Measurements from ENCODE around the gene PJA1.

Gene PJA1

GRCh38 chrX:69165087-69165651 is at the start of gene PJA1:
TSS of gene PJA1 (minus strand) at chrX:69165453. CDS start at chrX:69163073, 2,380 bp downstream.
- no peak for TF ChIP-seq CTCF (conservative IDR thresholded peaks at IDR 0.05; ENCODE audit: low read depth, low read length)
- Histone ChIP-seq H2AFZ (ENCODE audit: low read depth) (peak within 1 kb of the TSS; percentile 68), H3K27ac (no peak within 1 kb of the TSS)

DNA sequence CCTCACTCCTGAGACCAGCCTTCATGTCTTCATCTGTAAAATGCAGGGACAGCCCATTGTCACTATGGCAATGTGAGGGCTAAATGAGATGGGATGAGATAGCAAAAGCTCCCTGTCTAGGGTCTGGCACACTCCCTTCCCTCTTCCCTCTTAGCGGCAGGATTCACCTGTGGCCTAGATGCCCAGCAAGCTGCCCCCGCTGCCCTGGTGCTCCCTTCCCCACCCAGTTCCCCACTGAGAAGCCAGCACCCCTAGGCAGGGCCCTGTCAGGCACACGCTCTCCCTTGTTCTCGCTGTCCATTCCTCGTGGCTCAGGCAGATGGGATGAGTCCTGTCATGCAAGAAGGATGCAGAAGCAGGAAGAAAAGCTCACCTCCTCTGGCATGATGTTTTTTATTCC is 49.2 kb upstream of the PJA1 start:
- H2AFZ ChIP-seq (ENCODE audit: low read depth): no peak overlapping the region
- H3K4me1 ChIP-seq (ENCODE audit: low read depth, poor library complexity, severe bottlenecking): no peaks in the 10 kb centered on the region
- H3K27ac ChIP-seq: no peak overlapping the region
- H3K9ac ChIP-seq: no peak overlapping the region
- H3K4me3 ChIP-seq (IDR thresholded peaks at IDR 0.05; ENCODE audit: insufficient read depth, low read depth, low read length): no peak overlapping the region
- no peak for TF ChIP-seq CTCF (conservative IDR thresholded peaks at IDR 0.05; ENCODE audit: low read depth, low read length)
- no peaks in the 10 kb centered on the region for H3K79me2 ChIP-seq (ENCODE audit: insufficient read depth, low read depth)
- no peaks in the 10 kb centered on the region for H4K20me1 ChIP-seq (ENCODE audit: insufficient read depth)
- H3K27me3 ChIP-seq (ENCODE audit: insufficient read depth, low read depth): no peaks in the 10 kb centered on the region
- H3K4me2 ChIP-seq: no peak overlapping the region
- H3K36me3 ChIP-seq (ENCODE audit: insufficient read depth): no peaks in the 10 kb centered on the region

More at GRCh38 chrX:69165087-69165651, at the start of gene PJA1:
- Histone ChIP-seq H3K79me2 (ENCODE audit: insufficient read depth, low read depth) (no peaks in the 10 kb centered on the region), H4K20me1 (ENCODE audit: insufficient read depth) (no peaks in the 10 kb centered on the region), H3K4me2 (peak within 1 kb of the TSS; percentile 78), H3K4me1 (ENCODE audit: low read depth, poor library complexity, severe bottlenecking) (peaks cover 5% of the 10 kb centered on the region), H3K36me3 (ENCODE audit: insufficient read depth) (no peaks in the 10 kb centered on the region), H3K4me3 (IDR thresholded peaks at IDR 0.05; ENCODE audit: insufficient read depth, low read depth, low read length) (no peak within 1 kb of the TSS), H3K9ac (peak within 1 kb of the TSS; percentile 45; the same call in 1 of the 2 replicates), H3K27me3 (ENCODE audit: insufficient read depth, low read depth) (no peaks in the 10 kb centered on the region)

GRCh38 chrX:69211701-69212100 is 46.4 kb upstream of the PJA1 start:
- no peaks in the 10 kb centered on the region for H3K27me3 ChIP-seq (ENCODE audit: insufficient read depth, low read depth)
- H3K27ac ChIP-seq: no peak overlapping the region
- H3K4me1 ChIP-seq (ENCODE audit: low read depth, poor library complexity, severe bottlenecking): no peaks in the 10 kb centered on the region
- no peak overlapping the region for H3K9ac ChIP-seq
- TF ChIP-seq CTCF (conservative IDR thresholded peaks at IDR 0.05; ENCODE audit: low read depth, low read length): no peak
- no peaks in the 10 kb centered on the region for H4K20me1 ChIP-seq (ENCODE audit: insufficient read depth)
- H3K4me3 ChIP-seq (IDR thresholded peaks at IDR 0.05; ENCODE audit: insufficient read depth, low read depth, low read length): no peak overlapping the region
- H3K4me2 ChIP-seq: no peak overlapping the region
- H3K36me3 ChIP-seq (ENCODE audit: insufficient read depth): no peaks in the 10 kb centered on the region
- H2AFZ ChIP-seq (ENCODE audit: low read depth): no peak overlapping the region
- no peaks in the 10 kb centered on the region for H3K79me2 ChIP-seq (ENCODE audit: insufficient read depth, low read depth)

DNA sequence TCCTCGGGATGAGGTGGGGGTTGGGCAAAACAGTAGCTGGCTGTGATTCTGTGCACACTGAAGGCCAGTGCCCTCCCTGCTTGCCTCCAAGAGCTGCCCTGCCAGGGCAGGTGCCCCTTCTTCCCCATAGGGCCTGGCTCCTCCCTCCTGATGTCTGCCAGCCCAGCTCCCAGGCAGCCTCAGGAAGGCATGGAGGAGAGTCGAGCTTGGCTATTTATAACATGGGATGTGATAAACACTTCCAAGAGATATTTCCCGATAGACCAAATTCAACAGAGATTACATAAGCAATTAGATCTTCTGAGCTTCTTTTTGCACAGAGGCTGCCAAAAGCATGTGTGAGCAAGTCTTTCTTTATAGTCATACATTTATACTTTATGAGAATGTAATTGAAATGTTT is 45.3 kb upstream of the PJA1 start:
- Histone ChIP-seq H2AFZ (ENCODE audit: low read depth) (no peak overlapping the region), H3K4me1 (ENCODE audit: low read depth, poor library complexity, severe bottlenecking) (no peaks in the 10 kb centered on the region), H3K9ac (no peak overlapping the region)

More for the DNA sequence above, 45.3 kb upstream of the PJA1 start:
- Histone ChIP-seq H3K79me2 (ENCODE audit: insufficient read depth, low read depth) (no peaks in the 10 kb centered on the region), H3K27me3 (ENCODE audit: insufficient read depth, low read depth) (no peaks in the 10 kb centered on the region), H3K4me2 (no peak overlapping the region), H3K4me3 (IDR thresholded peaks at IDR 0.05; ENCODE audit: insufficient read depth, low read depth, low read length) (no peak overlapping the region), H3K36me3 (ENCODE audit: insufficient read depth) (no peaks in the 10 kb centered on the region), H3K27ac (no peak overlapping the region), H4K20me1 (ENCODE audit: insufficient read depth) (no peaks in the 10 kb centered on the region)
- TF ChIP-seq CTCF (conservative IDR thresholded peaks at IDR 0.05; ENCODE audit: low read depth, low read length): no peak
